H1 (cell line): ENCODE data around the gene BCHE. TPM values are rescaled to one million over a fixed set of nuclear protein-coding genes. Genes with fewer than 3 reads are reported as not detected.

Source experiments
- CTCF ChIA-PET: fragments of 300-600 bp; sonication (Branson Sonifier 250); formaldehyde crosslinking; loops from one replicate; lab custom pipeline; 2021; ENCODE audit not compliant: partially characterized antibody; lab: Charles Lee
- POLR2A ChIA-PET: fragments of 300-600 bp; sonication (Branson Sonifier 250); formaldehyde crosslinking; loops from one replicate; lab custom pipeline; 2021; ENCODE audit warnings: inconsistent platforms; ENCODE audit not compliant: partially characterized antibody; lab: Charles Lee
- DNase-seq, 2 experiments: peaks; one replicate each; pipeline versions ENCODE4 v3.0.0 to v3.0.0-alpha.2; 2010 to 2022; ENCODE audit warnings: low spot score in 2 of 2, low read depth in 1 of 2, mixed read lengths in 1 of 2
- FAIRE-seq: peaks from 2 replicates; lab custom pipeline; 2011; peaks lifted over from hg19 to GRCh38; lab: Jason Lieb, UNC
- H2AFZ ChIP-seq: 2 replicates; pipeline ENCODE4 v1.8.1; 2012; ENCODE audit warnings: low read length, inconsistent platforms
- H2AK5ac ChIP-seq: 2 replicates; pipeline ENCODE4 v1.6.1; 2013; ENCODE audit warnings: low read depth, low read length
- H2BK120ac ChIP-seq: replicated peaks from 2 replicates; pipeline ENCODE3; 2013; ENCODE audit warnings: low read depth, low read length, inconsistent platforms
- H2BK12ac ChIP-seq: 2 replicates; pipeline ENCODE4 v1.6.1; 2013; ENCODE audit warnings: low read depth, low read length
- H2BK15ac ChIP-seq: 2 replicates; pipeline ENCODE4 v1.6.1; 2013; ENCODE audit warnings: low read length
- H2BK20ac ChIP-seq: 2 replicates; pipeline ENCODE4 v1.6.1; 2013; ENCODE audit warnings: low read length
- H2BK5ac ChIP-seq: 2 replicates; pipeline ENCODE4 v1.6.1; 2013; ENCODE audit warnings: low read depth, low read length
- H3K14ac ChIP-seq: 2 replicates; pipeline ENCODE4 v1.6.1; 2013; ENCODE audit warnings: inconsistent platforms; ENCODE audit not compliant: insufficient read length
- H3K18ac ChIP-seq: 2 replicates; pipeline ENCODE4 v1.6.1; 2013; ENCODE audit warnings: low read length; ENCODE audit errors: extremely low read depth
- H3K23ac ChIP-seq: 2 replicates; pipeline ENCODE4 v1.6.1; 2013; ENCODE audit warnings: inconsistent platforms; ENCODE audit not compliant: insufficient read length
- H3K23me2 ChIP-seq: 2 replicates; pipeline ENCODE4 v1.6.1; 2013; ENCODE audit warnings: low read depth, low read length
- H3K27ac ChIP-seq: 2 replicates; pipeline ENCODE4 v1.6.1; 2011; ENCODE audit warnings: low read depth, low read length, inconsistent platforms
- H3K27me3 ChIP-seq, 4 experiments: replicated peaks in 1 of 4; 1 replicate in 1 of 4; 2 replicates in 3 of 4; pipeline versions ENCODE4 v1.6.1 to v1.8.1; 2011 to 2013; ENCODE audit warnings: low read length in 3 of 4, mild to moderate bottlenecking in 3 of 4, inconsistent platforms in 2 of 4, mixed read lengths in 2 of 4, moderate library complexity in 1 of 4; ENCODE audit not compliant: control insufficient read depth in 3 of 4, insufficient read depth in 3 of 4; ENCODE audit errors: extremely low read depth in 1 of 4
- H3K36me3 ChIP-seq, 4 experiments: 2 replicates each; pipeline versions ENCODE4 v1.6.1 to v1.8.1; 2011 to 2013; ENCODE audit warnings: mild to moderate bottlenecking in 4 of 4, low read length in 3 of 4, moderate library complexity in 2 of 4, control low read depth in 1 of 4, inconsistent platforms in 1 of 4; ENCODE audit not compliant: insufficient read depth in 4 of 4, control insufficient read depth in 2 of 4
- H3K4ac ChIP-seq: replicated peaks from 2 replicates; pipeline ENCODE3; 2013; ENCODE audit warnings: low read length, low read depth, mixed read lengths, inconsistent platforms; ENCODE audit not compliant: insufficient read length
- H3K4me1 ChIP-seq, 4 experiments: replicated peaks in 1 of 4; 1 replicate in 1 of 4; 2 replicates in 3 of 4; pipeline versions ENCODE4 v1.6.1 to v1.8.1; 2011 to 2013; ENCODE audit warnings: low read length in 3 of 4, inconsistent platforms in 2 of 4, mixed read lengths in 1 of 4; ENCODE audit not compliant: insufficient read depth in 4 of 4, control insufficient read depth in 3 of 4
- H3K4me2 ChIP-seq, 2 experiments: 2 replicates each; pipeline versions ENCODE4 v1.6.1 to v1.8.1; 2011 to 2013; ENCODE audit warnings: low read depth in 2 of 2, low read length in 2 of 2, control low read depth in 1 of 2, inconsistent platforms in 1 of 2, mild to moderate bottlenecking in 1 of 2; ENCODE audit not compliant: insufficient read depth in 1 of 2
- H3K4me3 ChIP-seq, 4 experiments: fragments of 200-600, 300-600 bp in 1 of 4; sonication (generic), shearing (Covaris generic), sonication (Bioruptor Twin) in 1 of 4; 2 replicates each; pipeline versions ENCODE4 v1.5.1 to v1.8.1; 2011 to 2016; ENCODE audit warnings: low read length in 4 of 4, low read depth in 3 of 4, control low read depth in 2 of 4, inconsistent platforms in 2 of 4, mild to moderate bottlenecking in 2 of 4, mixed read lengths in 1 of 4, moderate library complexity in 1 of 4; ENCODE audit not compliant: insufficient read depth in 2 of 4; ENCODE audit errors: extremely low read depth in 1 of 4
- H3K56ac ChIP-seq: replicated peaks from 2 replicates; pipeline ENCODE3; 2013; ENCODE audit warnings: low read depth, mild to moderate bottlenecking, mixed read lengths, low read length, inconsistent platforms; ENCODE audit not compliant: insufficient read length
- H3K79me1 ChIP-seq: 2 replicates; pipeline ENCODE4 v1.6.1; 2013; ENCODE audit warnings: low read depth, low read length, control low read depth
- H3K79me2 ChIP-seq, 2 experiments: 2 replicates each; pipeline versions ENCODE4 v1.6.1 to v1.8.1; 2012 to 2013; ENCODE audit warnings: low read length in 2 of 2, mild to moderate bottlenecking in 2 of 2, inconsistent platforms in 1 of 2; ENCODE audit not compliant: insufficient read depth in 2 of 2, control insufficient read depth in 1 of 2
- H3K9ac ChIP-seq, 4 experiments: replicated peaks in 1 of 4; 1 replicate in 1 of 4; 2 replicates in 3 of 4; pipeline versions ENCODE4 v1.6.1 to v1.8.1; 2011 to 2013; ENCODE audit warnings: low read depth in 3 of 4, low read length in 3 of 4, control low read depth in 2 of 4, mild to moderate bottlenecking in 2 of 4, moderate library complexity in 2 of 4, inconsistent platforms in 1 of 4; ENCODE audit errors: extremely low read depth in 1 of 4
- H3K9me3 ChIP-seq, 2 experiments: 2 replicates each; pipeline versions ENCODE4 v1.6.1 to v1.8.1; 2012 to 2013; ENCODE audit warnings: mild to moderate bottlenecking in 2 of 2, moderate library complexity in 2 of 2, control low read depth in 1 of 2, inconsistent platforms in 1 of 2, low read depth in 1 of 2, low read length in 1 of 2, mixed read lengths in 1 of 2; ENCODE audit not compliant: insufficient read depth in 2 of 2
- H4K20me1 ChIP-seq, 2 experiments: replicated peaks in 1 of 2; 2 replicates each; pipeline versions ENCODE3 to v1.8.1; 2011 to 2013; ENCODE audit warnings: inconsistent platforms in 2 of 2, low read length in 2 of 2, mild to moderate bottlenecking in 1 of 2; ENCODE audit not compliant: insufficient read depth in 2 of 2, control insufficient read depth in 1 of 2
- H4K5ac ChIP-seq: 2 replicates; pipeline ENCODE4 v1.6.1; 2013; ENCODE audit warnings: low read length, low read depth, mixed read lengths, inconsistent platforms; ENCODE audit not compliant: insufficient read length
- H4K8ac ChIP-seq: 2 replicates; pipeline ENCODE4 v1.8.0; 2013; ENCODE audit warnings: mild to moderate bottlenecking, moderate library complexity, low read length, inconsistent platforms; ENCODE audit not compliant: insufficient read depth; ENCODE audit errors: extremely low read depth
- H4K91ac ChIP-seq: replicated peaks from 2 replicates; pipeline ENCODE3; 2013; ENCODE audit warnings: low read length, mixed read lengths, inconsistent platforms; ENCODE audit not compliant: insufficient read length
- CEBPB ChIP-seq: IDR thresholded peaks from 2 replicates; pipeline ENCODE4 v1.6.1; 2012; ENCODE audit warnings: low read depth, low read length
- FOSL1 ChIP-seq: IDR thresholded peaks from 2 replicates; pipeline ENCODE4 v1.6.1; 2011; ENCODE audit warnings: mild to moderate bottlenecking, low read depth, low read length, moderate library complexity; ENCODE audit not compliant: insufficient read depth
- NRF1 ChIP-seq: IDR thresholded peaks from 2 replicates; pipeline ENCODE4 v1.6.1; 2011; ENCODE audit warnings: mild to moderate bottlenecking, low read depth, low read length, improper control_type of control experiment
- POLR2A ChIP-seq, 2 experiments: IDR thresholded peaks; 1 replicate in 1 of 2; 2 replicates in 1 of 2; pipeline ENCODE4 v1.6.1; 2011; ENCODE audit warnings: low read depth in 2 of 2, low read length in 2 of 2, mild to moderate bottlenecking in 2 of 2; ENCODE audit errors: control extremely low read depth in 1 of 2
- RAD21 ChIP-seq, 2 experiments: IDR thresholded peaks in 1 of 2; conservative IDR thresholded peaks in 1 of 2; 2 replicates each; pipeline ENCODE4 v1.6.1; 2011; ENCODE audit warnings: low read depth in 2 of 2, low read length in 2 of 2, improper control_type of control experiment in 1 of 2, inconsistent platforms in 1 of 2, mild to moderate bottlenecking in 1 of 2, moderate library complexity in 1 of 2
- YY1 ChIP-seq: IDR thresholded peaks from 2 replicates; pipeline ENCODE4 v1.6.1; 2011; ENCODE audit warnings: low read depth, mild to moderate bottlenecking, low read length
- WGBS, 2 experiments: shearing (Covaris generic) in 1 of 2; methylation state at CpG; one replicate each; pipeline versions ENCODE4 v1.1.6 to v1.1.7; 2013 to 2015; ENCODE audit warnings: low lambda C conversion rate in 2 of 2, mixed read lengths in 2 of 2, inconsistent platforms in 1 of 2, low coverage in 1 of 2, missing lambda C conversion rate in 1 of 2; ENCODE audit not compliant: insufficient replicate concordance in 2 of 2, insufficient coverage in 1 of 2, insufficient read length in 1 of 2; ENCODE audit errors: extremely low coverage in 1 of 2, missing lambda C conversion rate in 1 of 2; 5-methylcytosine and 5-hydroxymethylcytosine counted together
- polyA plus RNA-seq, 7 experiments: library from polyadenylated mRNA; depleted of rRNA in 3 of 7; stranded (reverse) in 5 of 7; unstranded in 2 of 7; fragments of >200 nt in 5 of 7; fragments of 200-250 nt in 2 of 7; gene quantifications; 1 replicate in 5 of 7; 2 replicates in 1 of 7; 4 replicates in 1 of 7; pipeline versions ENCODE4 v1.2.1 to v1.2.3, GENCODE V29; 2011 to 2013; ENCODE audit warnings: missing spikeins in 2 of 7, mixed read lengths in 2 of 7
- total RNA-seq: library from RNA; stranded (reverse); fragmentation: NEBNext Ultra II Directional; extraction: Animal tissue kit (Norgen Biotek cat#: 25700); gene quantifications from 2 replicates; pipeline ENCODE4 v1.2.1, GENCODE V29; 2021
- TF ChIP-seq, protein P1 (sequence below): IDR thresholded peaks from 2 replicates; pipeline ENCODE4 v1.6.1; 2012; ENCODE audit warnings: inconsistent platforms

Gene BCHE
- total and polyA plus RNA-seq, 2 of the 8 experiments (the other 6 are each of a cell fraction or from before 2014, with no cell fraction given) = 0.56 to 1.9 TPM

- no peak overlapping the region for H2BK15ac ChIP-seq
- WGBS, 2 experiments = 82% methylated on average over 3 of the region's 3 CpGs; no CpG with 5 or more reads in 1 of the 2 experiments
- H3K23me2 ChIP-seq = no peaks in the 10 kb centered on the region
- no peak overlapping the region for H3K18ac ChIP-seq
- no peak overlapping the region for H3K9ac ChIP-seq
- H4K20me1 ChIP-seq = no peaks in the 10 kb centered on the region
- H2AK5ac ChIP-seq = no peak overlapping the region
- no peak overlapping the region for H3K4ac ChIP-seq
- H3K23ac ChIP-seq = no peak overlapping the region
- H2BK12ac ChIP-seq = no peak overlapping the region
- no peaks in the 10 kb centered on the region for H3K79me1 ChIP-seq
- H2BK120ac ChIP-seq = no peak overlapping the region
- DNase-seq (no peak), FAIRE-seq (no peak)
- no peak overlapping the region for H2AFZ ChIP-seq
- no peak overlapping the region for H3K14ac ChIP-seq
- H3K79me2 ChIP-seq = no peaks in the 10 kb centered on the region
- H4K5ac ChIP-seq = no peak overlapping the region
- ChIA-PET POLR2A (no interaction called here), CTCF (no interaction called here)
- H3K27ac ChIP-seq = no peak overlapping the region
- H3K4me3 ChIP-seq = no peak overlapping the region
- H3K27me3 ChIP-seq = no peaks in the 10 kb centered on the region
- H2BK20ac ChIP-seq = no peak overlapping the region
- H4K8ac ChIP-seq = no peak overlapping the region
- TF ChIP-seq NRF1 (no peak), FOSL1 (no peak), YY1 (no peak), POLR2A (IDR thresholded peaks at IDR 0.05; ENCODE audit: control extremely low read depth in 1 of 2, low read depth in 2 of 2, low read length in 2 of 2) (no peak), RAD21 (IDR thresholded peaks at IDR 0.05 in 1 of 2, conservative IDR thresholded peaks at IDR 0.05 in 1 of 2; ENCODE audit: low read depth in 2 of 2, low read length in 2 of 2) (no peak), CEBPB (no peak)
- TF ChIP-seq, protein P1, sequence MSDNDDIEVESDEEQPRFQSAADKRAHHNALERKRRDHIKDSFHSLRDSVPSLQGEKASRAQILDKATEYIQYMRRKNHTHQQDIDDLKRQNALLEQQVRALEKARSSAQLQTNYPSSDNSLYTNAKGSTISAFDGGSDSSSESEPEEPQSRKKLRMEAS = no peak
- no peaks in the 10 kb centered on the region for H3K9me3 ChIP-seq
- no peak overlapping the region for H3K56ac ChIP-seq
- H4K91ac ChIP-seq = no peak overlapping the region
- no peaks in the 10 kb centered on the region for H3K36me3 ChIP-seq
- H3K4me2 ChIP-seq = no peak overlapping the region
- no peaks in the 10 kb centered on the region for H3K4me1 ChIP-seq
- no peak overlapping the region for H2BK5ac ChIP-seq
Observed at GRCh38 chr3:165744025-165744424, 93.2 kb downstream of the BCHE start.
